Naive B cell (primary cell): ENCODE data around the gene ZNF592. TPM values are rescaled to one million over a fixed set of nuclear protein-coding genes. Genes with fewer than 3 reads are reported as not detected.

Experiments
- ATAC-seq, 2 donors: fragments of 150-1000 bp; cut with Tn5 transposase; 2 replicates each; pipeline ENCODE4 v1.10.0; 2021; ENCODE audit warnings: low read depth in 2 of 2, mild to moderate bottlenecking in 2 of 2, moderate library complexity in 2 of 2
- DNase-seq: peaks from one replicate; pipeline ENCODE4 v3.0.0; 2022
- H3K27ac Mint-ChIP-seq, 6 donors: one replicate each; pipeline ENCODE4 v1.8.0; 2020 to 2022; ENCODE audit warnings: mild to moderate bottlenecking in 6 of 6, mixed read lengths in 6 of 6, moderate library complexity in 5 of 6, inconsistent platforms in 2 of 6
- H3K27me3 Mint-ChIP-seq, 3 donors: one replicate each; pipeline ENCODE4 v1.8.0; 2021 to 2022; ENCODE audit warnings: mixed read lengths in 3 of 3, mild to moderate bottlenecking in 1 of 3
- H3K36me3 Mint-ChIP-seq, 2 donors: one replicate each; pipeline ENCODE4 v1.8.0; 2020 to 2022; ENCODE audit warnings: mixed read lengths in 2 of 2, inconsistent platforms in 1 of 2, mild to moderate bottlenecking in 1 of 2
- H3K4me1 Mint-ChIP-seq, 3 donors: one replicate each; pipeline ENCODE4 v1.8.0; 2020 to 2022; ENCODE audit warnings: mixed read lengths in 3 of 3, inconsistent platforms in 1 of 3, mild to moderate bottlenecking in 1 of 3, moderate library complexity in 1 of 3
- H3K4me3 Mint-ChIP-seq, 8 donors: one replicate each; pipeline ENCODE4 v1.8.0; 2020 to 2022; ENCODE audit warnings: mild to moderate bottlenecking in 8 of 8, mixed read lengths in 8 of 8, moderate library complexity in 8 of 8, inconsistent platforms in 2 of 8
- H3K9me3 Mint-ChIP-seq, 7 donors: one replicate each; pipeline ENCODE4 v1.8.0; 2020 to 2022; ENCODE audit warnings: mixed read lengths in 7 of 7, mild to moderate bottlenecking in 5 of 7, inconsistent platforms in 2 of 7, moderate library complexity in 1 of 7
- polyA plus RNA-seq, 6 donors: library from polyadenylated mRNA; unstranded; fragments of 300-500 nt; fragmentation: Illumina TruSeq; gene quantifications; one replicate each; pipeline ENCODE4 v1.2.3, GENCODE V29; 2021; ENCODE audit warnings: low read depth in 6 of 6

Gene ZNF592
- polyA plus RNA-seq, 6 donors from 2014 or later, result 2.2 to 21.4 (median 8.5) TPM

DNA sequence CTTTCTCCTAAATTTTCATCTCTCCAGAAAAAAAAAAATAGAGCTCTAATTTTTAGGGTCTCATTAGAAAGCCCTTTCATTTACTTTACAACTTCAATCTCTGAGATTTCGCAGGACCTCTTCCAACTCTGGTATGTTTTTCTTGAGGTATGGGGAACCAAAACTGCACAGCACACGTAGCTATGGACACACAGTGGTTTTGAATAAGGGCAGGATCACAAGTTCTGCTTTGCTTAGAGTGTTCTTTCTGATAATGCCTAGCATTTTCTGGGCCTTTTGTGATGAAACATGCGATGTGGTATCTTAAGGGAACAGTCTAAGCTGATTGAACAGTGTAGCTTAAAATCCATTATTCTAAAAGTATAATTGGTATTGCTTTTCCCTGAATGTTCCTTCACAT is 25.3 kb downstream of the ZNF592 start:
- no peak for DNase-seq
- ATAC-seq, result peak; percentile 88 to 89
- Mint-ChIP-seq H3K4me3 (peak overlapping the region in 4 of 8 donors; percentile 6 to 37 (median 13)), H3K36me3 (peaks cover 12 to 20% of the 10 kb centered on the region in 2 donors), H3K27ac (peak overlapping the region; percentile 48 to 96 (median 85)), H3K27me3 (no peaks in the 10 kb centered on the region), H3K4me1 (peaks cover 40 to 67% (median 65%) of the 10 kb centered on the region in 3 donors), H3K9me3 (peaks cover 0 to 4% (median 0%) of the 10 kb centered on the region in 7 donors)

DNA sequence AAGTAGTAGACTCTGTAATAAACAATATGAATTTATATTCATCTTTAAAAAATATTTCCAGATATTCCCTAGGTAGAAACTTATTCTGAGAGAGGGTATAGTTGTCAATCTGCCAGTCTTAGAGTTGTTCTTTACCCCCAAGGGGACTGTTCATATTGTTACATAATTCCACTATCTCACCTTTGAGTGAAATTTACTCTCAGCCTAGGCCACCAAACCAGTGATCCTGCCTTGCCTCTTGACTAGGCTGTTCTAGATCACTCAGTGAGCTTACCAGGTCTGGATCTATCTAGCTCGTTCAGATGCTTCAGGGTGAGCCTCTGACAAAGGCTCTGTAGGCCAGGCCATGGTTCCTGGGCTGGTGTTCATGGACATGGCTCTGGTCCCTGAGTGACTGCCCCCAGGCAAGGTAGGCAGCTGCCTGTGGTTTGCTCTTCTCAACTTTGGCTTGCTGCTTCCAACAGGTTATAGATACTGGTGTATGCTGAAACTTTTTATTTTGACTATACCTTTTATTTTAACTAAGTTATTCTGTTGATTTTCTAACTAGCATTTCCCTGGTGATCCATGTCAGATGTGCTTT is 27.6 kb downstream of the ZNF592 start:
- Mint-ChIP-seq H3K4me1 (peaks cover 25 to 60% (median 58%) of the 10 kb centered on the region in 3 donors), H3K27ac (peak overlapping the region in 3 of 6 donors; percentile 54 to 89 (median 56))
- no peak for ATAC-seq

DNA sequence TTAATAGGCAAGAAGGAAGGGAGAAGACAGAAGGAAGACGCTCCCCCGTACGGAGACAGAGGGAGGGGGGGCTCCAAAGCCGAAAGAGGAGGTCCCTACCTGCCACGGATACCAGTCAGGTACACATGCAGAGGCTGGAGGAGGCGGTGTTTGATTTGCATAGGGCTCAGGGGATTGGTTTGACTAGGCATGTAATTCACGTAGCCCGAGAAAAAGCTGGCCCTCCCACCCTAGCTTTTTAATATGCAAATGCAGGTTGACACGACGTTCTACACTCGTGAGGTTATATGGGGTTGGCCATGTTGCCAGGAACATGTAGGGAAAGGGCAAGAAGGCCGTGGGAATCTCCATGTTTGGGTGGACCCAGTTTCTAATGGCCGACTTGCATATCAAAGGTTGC is 29.8 kb downstream of the ZNF592 start:
- peaks cover 10 to 13% of the 10 kb centered on the region in 2 donors for H3K36me3 Mint-ChIP-seq
- H3K27ac Mint-ChIP-seq, result peak overlapping the region in 2 of 6 donors; percentile 82 to 85
- ATAC-seq (no peak), DNase-seq (no peak)
- H3K9me3 Mint-ChIP-seq, result peaks cover 0 to 4% (median 0%) of the 10 kb centered on the region in 7 donors
- peak overlapping the region in 1 of 8 donors; percentile 19 for H3K4me3 Mint-ChIP-seq
- no peaks in the 10 kb centered on the region for H3K27me3 Mint-ChIP-seq
- peaks cover 14 to 48% (median 38%) of the 10 kb centered on the region in 3 donors for H3K4me1 Mint-ChIP-seq

More for the DNA sequence above, 27.6 kb downstream of the ZNF592 start:
- Mint-ChIP-seq H3K9me3 (peaks cover 0 to 4% (median 0%) of the 10 kb centered on the region in 7 donors), H3K36me3 (peaks cover 6 to 8% of the 10 kb centered on the region in 2 donors), H3K4me3 (peak overlapping the region in 1 of 8 donors; percentile 41), H3K27me3 (no peaks in the 10 kb centered on the region)
- DNase-seq, result no peak

DNA sequence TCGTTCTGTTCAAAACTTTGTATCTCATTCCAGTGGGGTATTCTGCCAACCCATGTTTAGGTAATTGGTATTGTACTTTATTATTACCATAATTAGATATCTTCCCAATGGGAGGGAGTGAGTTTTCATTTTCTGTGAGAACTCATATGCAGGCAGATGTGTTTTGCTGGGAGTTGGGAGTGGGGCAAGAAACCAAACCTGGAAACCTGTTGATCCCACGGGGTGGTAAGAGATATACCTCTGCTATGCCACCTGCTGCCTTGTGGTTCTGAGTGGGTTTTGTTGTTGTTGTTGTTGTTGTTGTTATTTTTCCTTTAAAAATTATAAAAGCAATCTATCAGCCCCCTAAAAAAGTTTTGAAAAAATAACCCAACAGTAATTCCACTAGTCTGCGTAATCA is 32.1 kb downstream of the ZNF592 start:
- Mint-ChIP-seq H3K4me3 (no peak overlapping the region), H3K27ac (peak overlapping the region in 2 of 6 donors; percentile 33 to 56), H3K9me3 (no peaks in the 10 kb centered on the region), H3K27me3 (no peaks in the 10 kb centered on the region), H3K4me1 (peaks cover 12 to 39% (median 37%) of the 10 kb centered on the region in 3 donors), H3K36me3 (peaks cover 7 to 16% of the 10 kb centered on the region in 2 donors)
- no peak for ATAC-seq
- DNase-seq, result no peak

DNA sequence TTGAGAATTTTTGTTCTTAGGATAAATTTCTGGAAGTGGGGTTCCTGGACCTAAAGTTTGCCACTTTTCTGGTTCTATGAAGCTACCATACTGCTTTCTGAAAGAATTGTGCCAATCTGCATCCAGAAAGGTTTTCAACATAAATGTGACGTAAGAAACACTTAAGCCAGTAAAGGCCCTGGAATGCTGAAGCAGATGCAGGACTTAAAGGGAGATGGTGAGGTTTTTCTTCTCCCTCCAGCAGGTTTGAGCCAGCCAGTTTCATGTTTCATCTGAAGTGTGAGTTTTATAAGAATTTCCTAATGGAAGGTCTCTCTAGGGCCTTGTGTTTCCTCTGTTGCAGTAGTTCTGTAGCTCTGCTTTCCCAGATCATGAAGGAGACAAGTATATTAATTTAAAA is 33.1 kb downstream of the ZNF592 start:
- no peak for ATAC-seq
- no peaks in the 10 kb centered on the region for H3K27me3 Mint-ChIP-seq
- peaks cover 7 to 23% of the 10 kb centered on the region in 2 donors for H3K36me3 Mint-ChIP-seq
- H3K27ac Mint-ChIP-seq, result peak overlapping the region in 1 of 6 donors; percentile 42
- no peaks in the 10 kb centered on the region for H3K9me3 Mint-ChIP-seq
- DNase-seq, result no peak
- peaks cover 20 to 49% (median 37%) of the 10 kb centered on the region in 3 donors for H3K4me1 Mint-ChIP-seq
- H3K4me3 Mint-ChIP-seq, result no peak overlapping the region

DNA sequence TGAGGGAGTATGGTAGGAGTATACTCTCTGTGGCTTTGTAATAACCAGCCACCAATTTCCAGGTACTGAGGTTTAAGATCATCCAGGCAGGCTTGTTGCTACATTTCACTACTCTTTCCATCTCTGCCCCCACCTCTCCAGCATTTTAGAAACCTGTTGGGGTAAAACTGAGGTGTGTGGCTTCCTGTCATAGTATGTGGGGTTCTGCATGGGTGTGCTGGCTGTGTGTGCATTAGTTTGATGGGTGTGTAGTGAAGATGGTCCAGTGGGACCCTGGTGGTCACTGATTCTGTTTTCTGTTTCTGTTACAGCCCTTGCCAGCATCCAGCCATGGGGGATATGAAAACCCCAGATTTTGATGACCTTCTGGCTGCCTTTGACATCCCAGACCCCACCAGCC is 34.0 kb downstream of the ZNF592 start:
- H3K36me3 Mint-ChIP-seq, result peaks cover 7 to 24% of the 10 kb centered on the region in 2 donors
- no peak for ATAC-seq
- H3K9me3 Mint-ChIP-seq, result no peaks in the 10 kb centered on the region
- no peak overlapping the region for H3K4me3 Mint-ChIP-seq
- peaks cover 20 to 49% (median 39%) of the 10 kb centered on the region in 3 donors for H3K4me1 Mint-ChIP-seq
- H3K27me3 Mint-ChIP-seq, result no peaks in the 10 kb centered on the region
- H3K27ac Mint-ChIP-seq, result peak overlapping the region in 1 of 6 donors; percentile 38
- no peak for DNase-seq

DNA sequence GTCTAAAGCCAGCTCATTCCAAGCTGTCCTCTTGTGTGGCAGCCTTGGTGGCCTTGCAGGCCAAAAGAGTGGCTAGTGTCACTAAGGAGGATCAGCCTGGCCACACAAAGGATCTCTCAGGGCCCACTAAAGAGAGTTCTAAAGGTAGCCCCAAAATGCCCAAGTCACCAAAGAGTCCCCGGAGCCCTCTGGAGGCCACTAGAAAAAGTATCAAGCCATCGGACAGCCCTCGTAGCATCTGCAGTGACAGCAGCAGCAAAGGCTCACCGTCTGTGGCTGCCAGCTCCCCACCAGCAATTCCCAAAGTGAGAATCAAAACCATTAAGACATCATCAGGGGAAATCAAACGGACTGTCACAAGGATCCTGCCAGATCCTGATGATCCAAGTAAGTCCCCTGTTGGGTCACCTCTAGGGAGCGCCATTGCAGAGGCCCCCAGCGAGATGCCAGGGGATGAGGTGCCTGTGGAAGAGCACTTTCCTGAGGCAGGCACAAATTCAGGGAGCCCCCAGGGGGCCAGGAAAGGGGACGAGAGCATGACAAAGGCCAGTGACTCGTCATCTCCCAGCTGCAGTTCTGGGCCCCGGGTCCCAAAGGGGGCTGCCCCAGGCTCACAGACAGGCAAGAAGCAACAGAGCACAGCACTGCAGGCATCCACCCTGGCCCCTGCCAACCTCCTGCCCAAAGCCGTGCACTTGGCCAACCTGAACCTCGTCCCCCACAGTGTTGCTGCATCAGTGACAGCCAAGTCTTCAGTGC is 35.3 kb downstream of the ZNF592 start:
- H3K9me3 Mint-ChIP-seq, result no peaks in the 10 kb centered on the region
- peak overlapping the region in 2 of 6 donors; percentile 59 to 70 for H3K27ac Mint-ChIP-seq
- no peak for DNase-seq
- H3K4me1 Mint-ChIP-seq, result peaks cover 30 to 49% (median 39%) of the 10 kb centered on the region in 3 donors
- peaks cover 7 to 24% of the 10 kb centered on the region in 2 donors for H3K36me3 Mint-ChIP-seq
- no peak for ATAC-seq
- no peaks in the 10 kb centered on the region for H3K27me3 Mint-ChIP-seq
- no peak overlapping the region for H3K4me3 Mint-ChIP-seq

DNA sequence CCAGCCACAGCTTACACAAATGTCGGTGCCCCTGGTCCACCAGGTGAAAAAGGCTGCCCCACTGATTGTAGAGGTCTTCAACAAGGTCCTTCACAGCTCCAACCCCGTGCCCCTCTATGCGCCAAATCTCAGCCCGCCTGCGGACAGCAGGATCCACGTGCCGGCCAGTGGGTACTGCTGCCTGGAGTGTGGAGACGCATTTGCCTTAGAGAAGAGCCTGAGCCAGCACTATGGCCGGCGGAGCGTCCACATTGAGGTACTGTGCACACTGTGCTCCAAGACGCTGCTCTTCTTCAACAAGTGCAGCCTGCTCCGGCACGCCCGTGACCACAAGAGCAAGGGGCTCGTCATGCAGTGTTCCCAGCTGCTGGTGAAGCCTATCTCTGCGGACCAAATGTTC is 35.9 kb downstream of the ZNF592 start:
- Mint-ChIP-seq H3K4me3 (no peak overlapping the region), H3K27me3 (no peaks in the 10 kb centered on the region)

DNA sequence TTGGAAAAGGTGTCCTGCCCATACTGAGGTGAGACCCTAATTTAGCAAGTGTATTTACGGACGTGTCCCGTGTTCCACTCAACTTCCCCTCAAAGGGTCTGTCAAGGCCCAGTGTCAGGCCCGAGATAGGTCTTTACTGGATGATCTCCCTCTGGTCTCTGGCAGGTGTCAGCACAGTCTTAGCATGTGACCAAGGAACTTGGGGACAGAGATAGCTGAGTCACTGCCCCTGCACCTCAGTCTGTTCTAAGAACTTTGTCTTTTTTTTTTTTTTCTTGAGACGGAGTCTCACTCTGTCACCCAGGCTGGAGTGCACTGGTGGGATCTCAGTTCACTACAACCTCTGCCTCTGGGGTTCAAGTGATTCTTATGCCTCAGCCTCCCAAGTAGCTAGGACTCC is 36.7 kb downstream of the ZNF592 start:
- peaks cover 31 to 39% (median 32%) of the 10 kb centered on the region in 3 donors for H3K4me1 Mint-ChIP-seq
- peaks cover 7 to 24% of the 10 kb centered on the region in 2 donors for H3K36me3 Mint-ChIP-seq
- H3K27ac Mint-ChIP-seq, result peak overlapping the region in 3 of 6 donors; percentile 15 to 79 (median 40)
- ATAC-seq, result no peak
- H3K4me3 Mint-ChIP-seq, result no peak overlapping the region
- no peak for DNase-seq
- H3K9me3 Mint-ChIP-seq, result no peaks in the 10 kb centered on the region
- H3K27me3 Mint-ChIP-seq, result no peaks in the 10 kb centered on the region

More for the DNA sequence above, 35.9 kb downstream of the ZNF592 start:
- Mint-ChIP-seq H3K36me3 (peaks cover 7 to 24% of the 10 kb centered on the region in 2 donors), H3K9me3 (no peaks in the 10 kb centered on the region), H3K27ac (peak overlapping the region in 1 of 6 donors; percentile 79), H3K4me1 (peaks cover 32 to 47% (median 37%) of the 10 kb centered on the region in 3 donors)
- no peak for DNase-seq
- ATAC-seq, result no peak

DNA sequence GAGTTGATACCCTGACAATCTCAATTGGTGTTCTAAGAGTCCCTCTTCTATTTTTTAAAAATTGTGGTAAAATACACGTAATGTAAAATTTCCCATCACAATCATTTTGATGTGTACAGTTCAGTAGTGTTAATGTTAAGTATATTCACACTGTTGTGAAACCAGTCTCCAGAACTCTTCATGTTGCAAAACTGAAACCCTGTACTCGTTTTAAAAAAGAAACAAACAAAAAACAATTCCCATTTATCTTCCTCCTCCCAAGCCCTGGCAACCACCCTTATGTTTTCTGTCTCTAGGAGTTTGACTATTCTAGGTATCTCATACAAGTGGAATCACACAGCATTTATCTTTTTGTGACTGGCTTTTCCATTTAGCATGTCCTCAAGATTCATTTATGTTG is 40.1 kb downstream of the ZNF592 start:
- peak overlapping the region in 3 of 6 donors; percentile 38 to 69 (median 61) for H3K27ac Mint-ChIP-seq
- peaks cover 39 to 49% (median 39%) of the 10 kb centered on the region in 3 donors for H3K4me1 Mint-ChIP-seq
- H3K36me3 Mint-ChIP-seq, result peaks cover 11 to 36% of the 10 kb centered on the region in 2 donors
- ATAC-seq (no peak), DNase-seq (no peak)
- H3K4me3 Mint-ChIP-seq, result no peak overlapping the region
- no peaks in the 10 kb centered on the region for H3K9me3 Mint-ChIP-seq
- H3K27me3 Mint-ChIP-seq, result no peaks in the 10 kb centered on the region

DNA sequence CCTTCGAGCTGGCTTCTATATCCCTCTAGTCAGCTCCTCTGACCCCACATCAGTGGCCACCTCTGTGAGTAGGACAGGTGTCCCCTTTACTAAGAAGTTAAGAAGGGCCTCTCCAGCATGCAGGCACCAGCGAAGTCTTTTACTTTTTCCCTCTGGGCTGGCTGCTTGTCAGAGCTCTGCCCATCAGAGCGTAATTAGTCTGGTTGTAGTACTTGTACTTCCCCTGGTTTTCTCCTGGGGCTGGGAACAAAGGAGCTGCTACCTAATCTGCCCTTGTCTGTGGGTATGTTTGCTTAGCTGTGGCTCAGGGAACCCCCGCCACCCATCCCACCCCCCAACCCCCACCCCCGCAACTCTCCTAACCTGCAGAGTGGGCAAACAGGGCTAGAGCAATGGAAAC is 41.4 kb downstream of the ZNF592 start:
- Mint-ChIP-seq H3K9me3 (no peaks in the 10 kb centered on the region), H3K4me3 (no peak overlapping the region), H3K27ac (peak overlapping the region in 4 of 6 donors; percentile 3 to 65 (median 40)), H3K27me3 (no peaks in the 10 kb centered on the region), H3K4me1 (peaks cover 30 to 45% (median 36%) of the 10 kb centered on the region in 3 donors), H3K36me3 (peaks cover 11 to 30% of the 10 kb centered on the region in 2 donors)
- ATAC-seq, result no peak
- no peak for DNase-seq

DNA sequence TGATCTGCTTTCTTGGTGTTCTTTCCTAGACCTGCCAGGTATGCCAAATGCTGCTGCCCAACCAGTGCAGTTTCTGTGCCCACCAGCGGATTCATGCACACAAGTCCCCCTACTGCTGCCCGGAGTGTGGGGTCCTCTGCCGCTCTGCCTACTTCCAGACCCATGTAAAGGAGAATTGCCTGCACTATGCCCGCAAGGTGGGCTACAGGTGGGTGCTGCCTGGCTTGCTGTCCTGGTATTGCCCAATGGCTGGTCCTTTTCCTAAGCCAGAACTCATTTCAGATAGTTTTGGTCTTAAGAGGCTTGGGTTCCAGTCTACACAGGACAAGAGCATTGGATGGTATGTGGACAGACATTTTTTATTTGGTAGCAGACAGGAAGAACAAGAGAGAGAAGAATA is 42.3 kb downstream of the ZNF592 start:
- no peaks in the 10 kb centered on the region for H3K9me3 Mint-ChIP-seq
- peak overlapping the region in 1 of 8 donors; percentile 48 for H3K4me3 Mint-ChIP-seq

DNA sequence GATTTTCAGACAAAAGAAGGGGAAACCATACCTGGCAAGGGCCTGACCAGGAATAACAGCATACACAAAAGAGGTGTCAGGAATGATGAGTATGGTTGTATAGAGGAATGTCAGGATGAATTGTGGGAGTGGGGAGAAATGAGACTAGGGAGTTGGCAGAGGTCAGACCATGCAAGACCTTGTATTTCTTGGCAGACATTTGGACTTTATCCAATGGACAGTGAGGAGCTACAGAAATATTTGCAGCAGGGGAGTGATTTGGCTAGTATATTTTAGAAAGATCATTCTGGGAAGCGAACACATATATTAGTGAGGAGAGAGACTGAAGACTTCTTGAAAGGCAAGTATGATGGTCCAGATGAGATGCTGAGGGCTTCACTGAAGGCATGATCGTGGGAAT is 43.4 kb downstream of the ZNF592 start:
- ATAC-seq (no peak), DNase-seq (no peak)
- H3K4me3 Mint-ChIP-seq, result no peak overlapping the region
- H3K27ac Mint-ChIP-seq, result peak overlapping the region in 3 of 6 donors; percentile 24 to 62 (median 25)
- peaks cover 11 to 19% of the 10 kb centered on the region in 2 donors for H3K36me3 Mint-ChIP-seq
- H3K9me3 Mint-ChIP-seq, result no peaks in the 10 kb centered on the region
- H3K4me1 Mint-ChIP-seq, result peaks cover 10 to 28% (median 25%) of the 10 kb centered on the region in 3 donors
- H3K27me3 Mint-ChIP-seq, result no peaks in the 10 kb centered on the region

More for the DNA sequence above, 42.3 kb downstream of the ZNF592 start:
- H3K27me3 Mint-ChIP-seq, result no peaks in the 10 kb centered on the region
- peaks cover 11 to 27% of the 10 kb centered on the region in 2 donors for H3K36me3 Mint-ChIP-seq
- ATAC-seq (no peak), DNase-seq (no peak)
- peaks cover 21 to 36% (median 31%) of the 10 kb centered on the region in 3 donors for H3K4me1 Mint-ChIP-seq
- peak overlapping the region; percentile 3 to 92 (median 80) for H3K27ac Mint-ChIP-seq
